KG1 (cell line): ENCODE data around the gene CCDC85C.

ENCODE experiments used
- DNase-seq: peaks from one replicate; lab custom pipeline; 2025; lab: John Stamatoyannopoulos, UW

CCDC85C gene

DNA sequence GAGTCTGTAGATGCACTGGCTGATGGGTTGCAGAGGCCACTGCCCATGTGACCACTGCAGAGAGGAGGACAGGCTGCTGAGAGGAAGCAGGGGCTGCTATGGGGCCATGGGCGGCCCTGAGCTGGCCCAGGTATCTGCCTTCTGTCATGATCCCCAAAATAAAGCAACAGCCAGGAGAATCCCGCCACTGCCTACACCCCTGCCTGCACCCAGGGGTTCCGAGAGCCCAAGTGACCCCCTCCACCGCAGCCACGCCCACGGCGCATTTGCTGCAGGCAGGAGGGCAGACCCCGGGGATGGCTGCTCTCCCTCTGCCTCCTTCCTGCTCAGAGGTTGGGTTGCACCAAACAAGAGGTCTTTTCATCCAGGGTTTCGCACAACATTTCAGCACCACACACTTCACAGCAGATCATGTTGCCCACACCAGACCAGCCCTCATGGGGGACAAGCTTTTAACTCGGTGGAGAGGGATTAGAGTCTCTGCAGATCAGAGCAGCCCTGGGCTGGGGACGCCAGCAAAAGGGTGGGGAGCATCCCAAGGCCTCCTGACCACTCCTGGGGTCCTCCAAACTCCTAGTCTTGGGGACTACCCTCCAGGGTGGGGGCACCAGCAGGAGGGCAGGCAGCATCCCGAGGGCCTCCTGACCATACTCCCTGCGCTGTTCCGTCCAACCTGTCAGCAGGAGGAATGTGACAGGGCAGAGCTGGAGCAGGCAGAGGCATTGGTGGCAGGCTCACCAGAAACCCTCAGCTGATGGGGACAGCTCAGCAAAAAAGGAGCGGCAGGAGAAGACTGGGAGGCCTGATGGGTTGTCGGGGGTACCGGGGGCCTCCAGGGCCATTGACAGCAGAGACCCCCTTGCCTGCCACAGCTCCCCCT is 14.1 kb downstream of the CCDC85C start:
- DNase-seq = no peak

DNA sequence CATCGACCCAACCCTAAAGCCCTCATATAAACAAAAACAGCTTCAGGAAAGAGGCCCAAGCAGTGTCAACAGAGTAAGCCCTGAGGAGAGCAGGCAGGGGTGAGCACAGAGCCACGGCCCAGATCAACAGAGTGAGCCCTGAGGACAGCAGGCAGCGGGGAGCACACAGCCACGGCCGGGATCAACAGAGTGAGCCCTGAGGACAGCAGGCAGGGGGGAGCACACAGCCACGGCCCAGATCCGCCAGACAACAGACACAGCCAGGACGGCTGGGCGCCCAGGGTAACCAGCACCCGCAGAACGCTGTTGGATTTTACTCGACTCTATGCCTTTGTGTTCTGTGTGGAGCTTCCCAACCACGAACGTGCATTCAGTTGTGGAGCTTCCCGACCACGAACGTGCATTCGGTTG is 15.0 kb downstream of the CCDC85C start:
- DNase-seq = no peak

DNA sequence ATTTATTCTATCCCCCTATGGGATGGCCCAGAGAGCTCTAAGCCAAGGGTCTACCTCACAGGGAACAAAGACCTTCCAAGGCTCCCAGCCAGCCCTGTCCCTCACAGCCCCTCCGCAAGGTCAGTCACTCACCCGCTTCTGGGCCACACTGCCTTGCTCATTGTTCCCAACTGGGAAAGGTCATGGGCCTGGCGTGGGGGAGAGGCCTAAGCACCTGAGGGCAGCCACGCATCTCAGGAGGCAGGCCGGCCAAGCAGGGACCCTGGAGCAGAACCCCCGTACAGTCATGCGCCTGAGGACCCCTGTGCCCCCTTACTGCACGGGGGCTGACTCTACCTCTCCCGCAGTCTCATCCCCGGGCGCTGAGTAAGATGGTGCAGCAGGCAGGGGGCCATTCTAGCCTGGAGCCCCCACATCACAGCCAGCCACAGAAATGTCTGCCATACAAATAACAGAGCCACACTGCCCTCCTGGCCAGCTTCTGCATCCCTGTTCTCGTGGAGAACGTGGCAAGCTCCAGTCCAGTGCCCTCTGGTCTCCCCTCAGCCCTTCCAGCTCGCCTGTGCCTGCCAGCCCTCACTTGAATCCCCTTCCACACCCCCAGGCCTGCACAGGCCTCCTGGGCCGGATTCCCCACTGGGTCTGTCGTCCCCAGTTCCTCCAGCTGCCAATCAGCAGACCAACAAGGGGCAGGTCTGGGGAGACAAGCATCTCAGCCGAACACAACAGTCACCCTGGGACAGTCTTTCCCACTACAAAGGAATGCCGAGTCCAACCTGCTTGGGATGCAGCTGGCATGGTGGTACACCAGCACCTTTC is 16.3 kb downstream of the CCDC85C start:
- no peak for DNase-seq

- DNase-seq = no peak
Observed at GRCh38 chr14:99586761-99587459, 17.1 kb downstream of the CCDC85C start.

DNA sequence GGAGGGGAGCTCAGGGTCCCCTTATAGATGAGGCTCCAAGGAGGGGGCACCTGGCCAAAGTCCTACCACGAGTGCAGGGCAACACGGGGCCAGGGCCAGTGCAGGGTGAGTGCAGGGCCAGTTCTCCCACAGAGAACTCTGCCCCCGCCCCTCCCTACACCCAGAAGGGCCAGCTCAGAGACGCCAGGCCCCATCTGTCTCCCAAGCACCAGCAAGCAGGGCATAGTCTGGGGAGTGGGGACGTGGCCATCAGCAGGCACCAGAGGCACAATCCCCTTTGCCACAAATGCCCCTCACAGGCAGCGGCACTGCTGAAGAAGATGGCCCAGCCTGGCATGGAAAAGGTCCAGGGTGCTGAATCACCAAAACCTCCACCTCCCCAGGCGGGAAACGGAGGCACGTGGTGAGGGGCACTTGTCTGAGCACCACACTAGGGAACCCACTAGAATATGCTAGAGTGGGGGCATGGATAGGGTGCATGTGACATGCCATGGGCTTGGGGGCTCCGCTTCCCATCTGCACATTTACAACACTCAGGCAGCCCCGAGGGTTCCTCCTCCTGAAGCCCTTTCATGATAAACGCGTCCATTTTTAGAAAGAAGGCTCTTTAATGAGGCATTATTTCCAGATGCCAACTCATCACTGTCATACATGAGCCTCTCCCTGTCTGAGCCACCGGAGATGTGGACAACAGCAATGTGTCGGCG is 17.8 kb downstream of the CCDC85C start:
- DNase-seq = no peak

DNA sequence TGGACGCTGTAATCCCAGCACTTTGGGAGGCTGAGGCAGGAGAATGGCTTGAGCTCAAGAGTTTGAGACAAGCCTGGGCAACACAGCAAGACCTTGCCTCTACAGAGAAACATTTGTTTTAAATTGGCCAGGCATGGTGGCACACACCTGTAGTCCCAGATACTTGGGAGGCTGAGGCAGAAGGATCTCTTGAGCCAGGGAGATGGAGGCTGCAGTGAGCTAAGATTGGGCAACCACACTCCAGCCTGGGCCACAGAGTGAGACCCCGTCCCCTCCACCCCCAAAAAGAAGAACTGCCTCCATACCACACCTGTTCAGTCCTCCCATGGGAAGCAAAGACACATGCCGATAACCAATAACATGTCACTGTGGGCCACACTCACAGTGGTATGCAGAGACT is 19.2 kb downstream of the CCDC85C start:
- no peak for DNase-seq

- DNase-seq = no peak
Observed at GRCh38 chr14:99581938-99582337, 22.1 kb downstream of the CCDC85C start.

DNA sequence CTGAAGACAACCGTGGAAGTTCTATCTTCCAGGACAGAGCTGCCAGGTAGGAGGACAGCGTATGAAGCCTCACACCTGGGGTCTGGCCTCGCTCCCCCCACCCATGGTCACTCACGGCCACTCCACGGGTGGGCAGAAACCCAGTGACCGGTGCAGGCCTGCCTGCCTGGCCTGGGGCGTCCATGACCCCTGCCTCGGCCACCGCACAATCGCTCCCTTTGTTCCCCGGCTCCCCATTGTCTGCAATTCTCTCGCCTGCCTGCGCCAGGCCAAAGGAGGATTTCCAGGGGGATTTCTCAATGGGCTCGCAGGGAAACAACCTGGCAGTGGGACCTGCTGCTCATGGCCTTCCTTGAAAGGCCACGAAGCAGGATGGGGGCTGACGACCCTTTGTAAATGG is 22.6 kb downstream of the CCDC85C start:
- no peak for DNase-seq

DNA sequence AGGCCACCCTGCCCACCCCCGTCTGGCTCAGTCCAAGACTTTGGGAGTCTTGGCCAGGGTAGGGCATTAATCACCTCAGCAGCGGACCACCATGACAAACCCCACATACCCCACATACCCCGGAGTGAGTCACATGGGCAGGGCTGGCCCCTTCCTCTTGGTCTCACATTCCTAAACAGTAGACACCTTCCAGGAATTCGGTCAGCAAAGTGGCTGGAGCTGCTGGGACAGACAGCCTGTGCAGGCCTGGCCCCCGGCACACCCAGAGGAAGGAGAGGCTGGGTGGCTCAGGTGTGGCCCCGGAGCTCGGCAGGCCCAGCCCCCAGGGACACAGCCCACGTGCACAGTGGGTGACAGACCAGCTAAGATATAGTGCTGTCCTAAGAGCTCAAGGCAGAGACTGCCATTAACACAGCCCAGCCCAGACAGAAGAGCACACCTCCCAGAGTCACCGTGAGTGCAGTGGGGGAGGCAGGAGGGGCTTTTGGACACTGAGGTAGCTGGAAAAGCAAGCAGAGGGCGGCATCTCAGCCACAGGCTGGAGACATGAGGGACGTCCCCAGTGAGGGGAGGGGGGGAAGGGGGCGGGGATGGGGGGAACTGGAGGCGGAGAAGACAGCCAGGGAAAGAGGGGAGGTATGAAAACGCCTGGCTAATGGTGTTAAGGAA is 24.0 kb downstream of the CCDC85C start:
- no peak for DNase-seq

DNA sequence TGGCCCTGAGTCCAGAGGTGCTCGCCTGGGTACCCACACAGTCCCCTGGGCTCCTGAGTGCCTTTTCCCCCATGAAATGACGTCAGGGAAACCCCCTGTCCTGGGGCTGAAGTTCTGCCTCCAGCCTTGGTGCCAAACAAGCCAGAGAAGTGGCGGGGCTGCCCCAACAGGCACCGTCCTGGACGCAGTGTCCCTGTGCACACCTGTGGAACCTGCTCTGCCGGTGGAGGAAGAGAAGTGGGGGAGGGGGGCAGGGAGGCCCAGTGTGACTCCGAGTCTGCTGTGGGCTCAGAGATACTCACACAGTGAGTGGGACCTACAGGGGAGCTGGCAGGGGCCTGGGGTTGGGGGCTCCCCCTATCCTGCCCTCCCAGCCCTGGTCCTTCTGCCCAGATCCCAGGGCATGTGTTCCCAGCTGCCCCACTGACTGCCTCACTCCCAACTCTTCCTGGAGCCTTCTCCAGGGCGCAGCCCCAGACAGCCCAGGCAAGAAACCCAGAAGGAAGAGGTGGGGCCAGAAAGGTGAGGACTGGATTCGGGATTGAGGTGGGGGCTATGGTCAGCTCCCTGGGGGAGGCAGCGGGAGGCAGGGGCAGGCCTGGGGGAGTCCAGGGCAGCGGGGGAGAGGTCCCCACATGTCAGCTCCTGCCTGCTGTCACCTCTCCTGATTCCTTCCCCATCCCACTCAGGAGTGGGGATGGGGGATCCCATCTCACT is 24.7 kb downstream of the CCDC85C start:
- no peak for DNase-seq

DNA sequence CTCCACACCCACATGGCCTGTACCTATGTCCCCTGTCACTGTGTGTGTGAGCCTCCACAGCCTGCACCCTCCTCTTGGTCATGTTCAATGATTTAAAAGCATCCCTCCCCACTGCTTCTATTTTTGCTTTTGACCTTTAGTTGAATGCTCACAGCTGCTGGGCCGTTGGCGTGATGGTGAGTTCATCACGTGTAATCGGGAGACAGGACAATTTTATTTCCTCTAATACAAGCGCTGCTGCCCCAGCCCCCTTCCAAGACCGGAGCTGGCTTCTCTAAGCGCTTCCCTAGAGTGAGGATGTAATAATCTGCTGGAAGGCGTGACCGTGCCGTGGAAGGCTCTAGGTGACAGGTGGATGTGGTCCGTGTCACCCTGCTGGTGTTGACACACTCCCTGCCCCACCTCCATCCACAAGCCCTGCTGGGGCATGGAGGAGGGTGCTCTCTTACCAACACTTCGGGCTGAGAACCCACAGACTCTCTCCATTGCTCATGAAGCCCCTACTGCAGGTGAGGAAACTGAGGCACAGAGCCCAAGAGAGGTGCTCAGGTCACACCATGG is 25.4 kb downstream of the CCDC85C start:
- DNase-seq = no peak

GRCh38 chr14:99576761-99577705 is 27.0 kb downstream of the CCDC85C start:
- no peak for DNase-seq

DNA sequence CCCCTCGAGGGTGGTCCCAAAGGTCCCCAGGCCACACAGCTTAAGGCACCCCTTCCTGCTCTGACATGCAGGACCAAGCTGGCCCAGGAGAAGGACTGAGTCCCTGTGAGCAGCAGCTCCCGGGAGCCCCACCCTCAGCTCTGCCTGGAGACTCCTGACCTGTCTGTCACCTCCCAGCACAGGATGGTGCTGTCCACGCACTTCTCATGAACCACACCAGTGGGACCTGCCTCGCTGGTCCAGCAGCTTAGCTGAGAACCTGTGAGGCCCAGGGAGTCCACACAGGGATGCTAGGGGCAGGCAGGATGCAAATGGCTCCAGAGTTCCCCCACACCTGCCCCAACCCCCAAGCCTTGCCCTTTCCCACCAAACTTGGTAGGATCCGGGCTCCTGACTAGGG is 27.7 kb downstream of the CCDC85C start:
- DNase-seq = no peak

GRCh38 chr14:99575043-99576023 is 28.7 kb downstream of the CCDC85C start:
- no peak for DNase-seq

GRCh38 chr14:99574099-99574880 is 29.7 kb downstream of the CCDC85C start:
- no peak for DNase-seq

- no peak for DNase-seq
Observed at GRCh38 chr14:99573436-99574098, 30.4 kb downstream of the CCDC85C start.

DNA sequence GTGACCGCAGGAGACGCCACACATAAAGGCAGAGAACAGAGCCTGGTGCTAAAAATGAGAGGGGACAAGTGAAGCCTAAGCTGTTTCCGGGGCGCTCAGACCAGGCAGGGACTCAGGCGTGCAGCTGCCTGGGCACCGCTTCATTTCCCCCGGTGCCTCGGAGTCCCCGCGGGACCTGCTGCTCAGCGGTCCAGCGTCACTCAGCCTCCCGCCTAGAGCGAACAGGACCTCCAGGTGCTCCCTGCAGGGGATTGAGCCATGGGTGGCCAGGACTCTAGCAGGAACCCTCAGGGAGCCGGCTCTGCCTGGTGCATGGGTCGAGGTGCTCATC is 31.0 kb downstream of the CCDC85C start:
- no peak for DNase-seq
